Heart left ventricle (tissue), 13 donors: ENCODE data around the gene SRBD1.

Source experiments
- CTCF ChIP-seq, 12 donors: fragments of 200-600 bp; sonication (generic) in 4 of 12; IDR thresholded peaks; one replicate each; pipeline versions ENCODE4 v1.5.0 to v1.8.0; 2018 to 2022; ENCODE audit warnings: antibody characterized with exemption in 12 of 12, mild to moderate bottlenecking in 5 of 12
- POLR2A ChIP-seq, 2 donors: fragments of 450-650 bp; IDR thresholded peaks; one replicate each; pipeline ENCODE4 v1.6.1; 2017; ENCODE audit warnings: antibody characterized with exemption in 2 of 2, mild to moderate bottlenecking in 2 of 2, moderate library complexity in 2 of 2
- donor health status: ischemic (EF 13 %, LVEDD 7.1; RV severe dilation, severe dysfunction).
- donor health status: DM: no; HTN: yes; CAD: no.
- donor health status: DM: no; HTN: no; CAD: no.
- donor health status: ischemic (EF 25% LVEDD 6.9; RV normal size, moderate dysfunction).
- donor health status: ischemic (EF 25% LVEDD 5.7; RV mildly dilated, moderate dysfunction).
- donor health status: ischemic (EF 35%, LVEDD 5.7; RV mildly dilated, moderate dysfunction).
- donor health status: nonischemic (EF 11% LVEDD 7.7; RV severe dilation, severe dysfunction).
- donor health status: DM: yes; HTN: yes; CAD: no.
- donor health status: PGD.
- donor health status: ischemic (EF 29% LVEDD 5.4; RV normal size, mild dysfunction).
- donor health status: nonischemic (EF 23%, LVEDD 6.1; RV moderate dilation, normal function).

- TF ChIP-seq CTCF (IDR thresholded peaks at IDR 0.05) (no peak), POLR2A (IDR thresholded peaks at IDR 0.05) (no peak)
Observed at GRCh38 chr2:45571940-45572339, 39.1 kb downstream of the SRBD1 start.
